Right cardiac atrium (tissue), 5 donors: ENCODE measurements around the gene RCOR1. TPM values are rescaled to one million over a fixed set of nuclear protein-coding genes. Genes with fewer than 3 reads are reported as not detected.

Experiments used
- ATAC-seq, 2 donors: fragments of 200-7000 bp; cut with Tn5 transposase; one replicate each; pipeline versions ENCODE4 v1.8.0 to v1.9.1; 2020; ENCODE audit warnings: moderate library complexity in 2 of 2, mild to moderate bottlenecking in 1 of 2
- DNase-seq, 3 donors: peaks; one replicate each; pipeline ENCODE4 v3.0.0-alpha.2; 2020
- H3K27ac ChIP-seq: one replicate; pipeline ENCODE4 v1.5.1; 2013; ENCODE audit warnings: mild to moderate bottlenecking, low read length, control low read depth, moderate library complexity
- H3K27me3 ChIP-seq: one replicate; pipeline ENCODE4 v1.6.1; 2013; ENCODE audit not compliant: control insufficient read depth, insufficient read depth
- H3K4me1 ChIP-seq: one replicate; pipeline ENCODE4 v1.6.1; 2013; ENCODE audit warnings: low read length; ENCODE audit not compliant: control insufficient read depth, insufficient read depth
- H3K4me3 ChIP-seq: one replicate; pipeline ENCODE4 v1.5.1; 2013; ENCODE audit warnings: low read length, control low read depth
- H3K9me3 ChIP-seq: one replicate; pipeline ENCODE4 v1.6.1; 2013; ENCODE audit warnings: low read length; ENCODE audit not compliant: control insufficient read depth
- WGBS: extraction: QIAGEN DNeasy Blood & Tissue Kit; methylation state at CpG from one replicate; pipeline ENCODE4 v1.1.7; 2013; 5-methylcytosine and 5-hydroxymethylcytosine counted together
- intact Hi-C, 4 donors: fragments of 100-400 bp; cut with DNase I; formaldehyde crosslinking; loops; one replicate each; pipeline versions ENCODE4 v1.11.0 to v1.14.0; 2022 to 2023
- polyA plus RNA-seq: library from polyadenylated mRNA; stranded (reverse); fragments of 200-250 nt; gene quantifications from one replicate; pipeline ENCODE4 v1.2.3, GENCODE V29; 2013
- total RNA-seq, 4 donors: library from RNA; stranded (reverse); fragmentation: NEBNext Ultra II Directional; extraction: Animal tissue kit (Norgen Biotek cat#: 25700); gene quantifications; one replicate each; pipeline ENCODE4 v1.2.1, GENCODE V29; 2021
- donor health status: healthy with polysubstance abuse.
- donor health status: DM: no; HTN: yes; CAD: no.
- donor health status: DM: no; HTN: no; CAD: no.
- donor health status: DM: no; HTN: yes; CAD: no; lungs with severe emphysema.
- donor health status: DM: yes; HTN: yes; CAD: no.

Gene RCOR1
- total and polyA plus RNA-seq, 5 donors: 4.4 to 14.4 (median 13.0) TPM

GRCh38 chr14:102686196-102686801 is 93.8 kb downstream of the RCOR1 start:
- Histone ChIP-seq H3K4me3 (no peak overlapping the region), H3K9me3 (no peaks in the 10 kb centered on the region), H3K27me3 (no peaks in the 10 kb centered on the region), H3K4me1 (peaks cover 2% of the 10 kb centered on the region), H3K27ac (no peak overlapping the region)
- 79% methylated on average over 7 of the region's 7 CpGs for WGBS
- ATAC-seq: no peak
- intact Hi-C loops: no loop called here
- DNase-seq: no peak

- DNase-seq (no peak), ATAC-seq (no peak)
- Histone ChIP-seq H3K27me3 (no peaks in the 10 kb centered on the region), H3K9me3 (no peaks in the 10 kb centered on the region), H3K4me3 (no peak overlapping the region), H3K4me1 (peaks cover 2% of the 10 kb centered on the region), H3K27ac (no peak overlapping the region)
- 78% methylated on average over 3 of the region's 3 CpGs for WGBS
- intact Hi-C loops: no loop called here
Measured at GRCh38 chr14:102688290-102688689, 95.8 kb downstream of the RCOR1 start.

- 86% methylated on average over 11 of the region's 11 CpGs for WGBS
- Histone ChIP-seq H3K9me3 (no peaks in the 10 kb centered on the region), H3K4me3 (no peak overlapping the region), H3K27me3 (no peaks in the 10 kb centered on the region), H3K4me1 (peaks cover 2% of the 10 kb centered on the region), H3K27ac (no peak overlapping the region)
- no peak for ATAC-seq
- intact Hi-C loops: loop anchor here in 2 of 4 donors (10.0 kb wide), 1 partner anchor 224 kb away; no protein-coding TSS in a partner anchor
- DNase-seq: no peak
Measured at GRCh38 chr14:102690509-102691286, 98.2 kb downstream of the RCOR1 start.

GRCh38 chr14:102691763-102692162 is 99.3 kb downstream of the RCOR1 start:
- Histone ChIP-seq H3K4me1 (peaks cover 6% of the 10 kb centered on the region), H3K9me3 (no peaks in the 10 kb centered on the region), H3K27ac (no peak overlapping the region), H3K4me3 (no peak overlapping the region), H3K27me3 (no peaks in the 10 kb centered on the region)
- no peak for ATAC-seq
- WGBS: 62% methylated on average over 2 of the region's 2 CpGs
- no peak for DNase-seq
- intact Hi-C loops: loop anchor here in 2 of 4 donors (10.0 kb wide), 1 partner anchor 223 kb away; no protein-coding TSS in a partner anchor

GRCh38 chr14:102692334-102692733 is 99.9 kb downstream of the RCOR1 start:
- no peaks in the 10 kb centered on the region for H3K9me3 ChIP-seq
- DNase-seq: no peak
- intact Hi-C loops: loop anchor here in 2 of 4 donors (10.0 kb wide), 1 partner anchor 222 kb away; no protein-coding TSS in a partner anchor
- H3K4me1 ChIP-seq: peaks cover 9% of the 10 kb centered on the region
- no peak overlapping the region for H3K4me3 ChIP-seq
- no peaks in the 10 kb centered on the region for H3K27me3 ChIP-seq
- H3K27ac ChIP-seq: no peak overlapping the region
- ATAC-seq: no peak
- 47% methylated on average over 4 of the region's 4 CpGs for WGBS

GRCh38 chr14:102693006-102693755 is 100.7 kb downstream of the RCOR1 start:
- 77% methylated on average over 4 of the region's 4 CpGs for WGBS
- no peak overlapping the region for H3K4me3 ChIP-seq

GRCh38 chr14:102694530-102695166 is 102.2 kb downstream of the RCOR1 start:
- intact Hi-C loops: loop anchor here (5.0 to 10.0 kb wide), 2 partner anchors 220 to 223 kb away; no protein-coding TSS in a partner anchor
- no peaks in the 10 kb centered on the region for H3K9me3 ChIP-seq
- peak in 2 of 3 donors; percentile 24 to 54 for DNase-seq
- H3K27me3 ChIP-seq: no peaks in the 10 kb centered on the region
- peaks cover 9% of the 10 kb centered on the region for H3K4me1 ChIP-seq
- no peak overlapping the region for H3K27ac ChIP-seq
- 13% methylated on average over 7 of the region's 7 CpGs for WGBS
- H3K4me3 ChIP-seq: no peak overlapping the region
- ATAC-seq: peak; percentile 60 to 77

More at GRCh38 chr14:102693006-102693755, 100.7 kb downstream of the RCOR1 start:
- no peak overlapping the region for H3K27ac ChIP-seq
- intact Hi-C loops: loop anchor here in 2 of 4 donors (10.0 kb wide), 1 partner anchor 222 kb away; no protein-coding TSS in a partner anchor
- H3K9me3 ChIP-seq: no peaks in the 10 kb centered on the region
- DNase-seq (no peak), ATAC-seq (peak in 1 of 2 donors; percentile 24)
- H3K4me1 ChIP-seq: peaks cover 10% of the 10 kb centered on the region
- no peaks in the 10 kb centered on the region for H3K27me3 ChIP-seq

- intact Hi-C loops: loop anchor here (5.0 to 10.0 kb wide), 2 partner anchors 220 to 222 kb away; no protein-coding TSS in a partner anchor
- H3K27me3 ChIP-seq: no peaks in the 10 kb centered on the region
- H3K4me1 ChIP-seq: peaks cover 9% of the 10 kb centered on the region
- H3K4me3 ChIP-seq: no peak overlapping the region
- no peaks in the 10 kb centered on the region for H3K9me3 ChIP-seq
- WGBS: 44% methylated on average over 3 of the region's 3 CpGs
- ATAC-seq: no peak
- no peak for DNase-seq
- H3K27ac ChIP-seq: no peak overlapping the region
Measured at GRCh38 chr14:102695167-102695555, 102.7 kb downstream of the RCOR1 start.

- Histone ChIP-seq H3K27me3 (no peaks in the 10 kb centered on the region), H3K4me1 (peaks cover 9% of the 10 kb centered on the region), H3K9me3 (no peaks in the 10 kb centered on the region)
Measured at GRCh38 chr14:102696332-102696731, 103.9 kb downstream of the RCOR1 start.

GRCh38 chr14:102696856-102697495 is 104.5 kb downstream of the RCOR1 start:
- H3K27me3 ChIP-seq: no peaks in the 10 kb centered on the region
- no peaks in the 10 kb centered on the region for H3K9me3 ChIP-seq
- intact Hi-C loops: loop anchor here (5.0 to 10.0 kb wide), 2 partner anchors 218 to 220 kb away; no protein-coding TSS in a partner anchor
- ATAC-seq (no peak), DNase-seq (no peak)
- 30% methylated on average over 3 of the region's 3 CpGs for WGBS
- peaks cover 9% of the 10 kb centered on the region for H3K4me1 ChIP-seq
- H3K4me3 ChIP-seq: no peak overlapping the region
- no peak overlapping the region for H3K27ac ChIP-seq

More at GRCh38 chr14:102696332-102696731, 103.9 kb downstream of the RCOR1 start:
- no peak for DNase-seq
- no peak for ATAC-seq
- H3K27ac ChIP-seq: no peak overlapping the region
- intact Hi-C loops: loop anchor here (5.0 to 10.0 kb wide), 2 partner anchors 218 to 221 kb away; no protein-coding TSS in a partner anchor
- WGBS: 73% methylated on average over 8 of the region's 8 CpGs
- no peak overlapping the region for H3K4me3 ChIP-seq
